ENCODE data around the gene CCDC24. TPM values are rescaled to one million over a fixed set of nuclear protein-coding genes. Genes with fewer than 3 reads are reported as not detected.

Gene CCDC24
- total and polyA plus RNA-seq, 2 of the 13 experiments (the other 11 are each of a cell fraction or from before 2014, with no cell fraction given), result 1.4 to 2.9 TPM

GRCh38 chr1:43980255-43981134 is 10.9 kb upstream of the CCDC24 start:
- peak; percentile 86 for FAIRE-seq
- CTCF ChIA-PET (ENCODE audit: low intra/inter-chr PET ratio, low total read pairs), result no interaction called here
- H3K4me2 ChIP-seq (ENCODE audit: low read depth, low read length), result peak overlapping the region; percentile 91
- ATAC-seq, result no peak
- intact Hi-C loops (cut with micrococcal nuclease; ENCODE audit: unreplicated experiment), result no loop called here
- in situ Hi-C loops (cut with HindIII; ENCODE audit: extremely low pct_ligation_motif_present, low pct_unique_long_range_greater_than_20kb), result no loop called here
- no peaks in the 10 kb centered on the region for H3K9me3 ChIP-seq (ENCODE audit: low read length)
- DNase-seq (ENCODE audit: low spot score), result no peak
- no peak overlapping the region for H2AFZ ChIP-seq (ENCODE audit: low read length)
- BruUV-seq (replicated peaks), result no TSS peak
- H3K36me3 ChIP-seq (replicated peaks in 1 of 2; ENCODE audit: control insufficient read depth in 1 of 2, insufficient read depth in 2 of 2, low read length in 2 of 2), result peaks cover 17 to 42% of the 10 kb centered on the region in 2 experiments
- peak overlapping the region; percentile 83 for H3K27ac ChIP-seq (ENCODE audit: extremely low read length, insufficient read depth, low read length)
- 46% methylated on average over 6 of the region's 13 CpGs for WGBS (ENCODE audit: low lambda C conversion rate)
- peaks cover 4% of the 10 kb centered on the region; the same call in 1 of the 2 replicates for H4K20me1 ChIP-seq (ENCODE audit: insufficient read depth, low read length)
- peaks cover 73% of the 10 kb centered on the region for H3K4me1 ChIP-seq (ENCODE audit: insufficient read depth, low read length)
- H3K27me3 ChIP-seq (ENCODE audit: control insufficient read depth in 1 of 2, insufficient read depth in 2 of 2, low read length in 2 of 2), result no peaks in the 10 kb centered on the region
- H3K4me3 ChIP-seq (replicated peaks in 1 of 3; ENCODE audit: insufficient read depth in 1 of 3, low read depth in 2 of 3, low read length in 3 of 3), result peak overlapping the region; percentile 62 to 87 (median 84)
- POLR2A ChIA-PET, result interaction anchor here (0.5 to 1.3 kb wide), 4 partner anchors 9 to 325 kb away, joined by 3 to 8 read pairs (median 3); partner anchors contain the start of gene SLC6A9
- H3K79me2 ChIP-seq (ENCODE audit: insufficient read depth, low read length), result peaks cover 50% of the 10 kb centered on the region
- peak overlapping the region; percentile 76 for H3K9ac ChIP-seq (ENCODE audit: insufficient read depth, low read depth, low read length)
- no peak for TF ChIP-seq HMG20B (CRISPR knock-in tag; conservative IDR thresholded peaks at IDR 0.05)
- TF ChIP-seq ZMYM4 (CRISPR knock-in tag; IDR thresholded peaks at IDR 0.05), result no peak
- TF ChIP-seq DDIT3 (CRISPR knock-in tag; IDR thresholded peaks at IDR 0.05), result no peak
- no peak for TF ChIP-seq ETV6 (CRISPR knock-in tag; conservative IDR thresholded peaks at IDR 0.05)
- no peak for TF ChIP-seq ZNF225 (CRISPR knock-in tag; IDR thresholded peaks at IDR 0.05)
- 0 out of 2 replicates have a peak, but pooled peaks have one; percentile 42 for TF ChIP-seq JUN (CRISPR knock-in tag; IDR thresholded peaks at IDR 0.05)
- TF ChIP-seq ZNF276 (CRISPR knock-in tag; IDR thresholded peaks at IDR 0.05; ENCODE audit: low read depth), result peak; percentile 37; the same call in 1 of the 2 replicates
- TF ChIP-seq ZNF124 (CRISPR knock-in tag; IDR thresholded peaks at IDR 0.05), result no peak
- TF ChIP-seq PHF5A (CRISPR knock-in tag; IDR thresholded peaks at IDR 0.05; ENCODE audit: low read depth, unreplicated experiment), result no peak
- TF ChIP-seq ZNF569 (CRISPR knock-in tag; IDR thresholded peaks at IDR 0.05; ENCODE audit: borderline replicate concordance), result no peak
- peak; percentile 31; the same call in 1 of the 2 replicates for TF ChIP-seq ZNF230 (CRISPR knock-in tag; IDR thresholded peaks at IDR 0.05)
- TF ChIP-seq ZNF263 (CRISPR knock-in tag; IDR thresholded peaks at IDR 0.05), result no peak
- no peak for TF ChIP-seq MAFF (IDR thresholded peaks at IDR 0.05; ENCODE audit: low read depth, low read length)
- no peak for TF ChIP-seq EP300 (IDR thresholded peaks at IDR 0.05; ENCODE audit: low read depth in 2 of 2, low read length in 2 of 2)
- TF ChIP-seq EP300 (CRISPR knock-in tag; IDR thresholded peaks at IDR 0.05; ENCODE audit: borderline replicate concordance), result no peak
- TF ChIP-seq AFF4 (CRISPR knock-in tag; IDR thresholded peaks at IDR 0.05), result no peak
- no peak for TF ChIP-seq ZNF883 (CRISPR knock-in tag; IDR thresholded peaks at IDR 0.05; ENCODE audit: not compliant biosample characterization)
- TF ChIP-seq ZNF33B (CRISPR knock-in tag; IDR thresholded peaks at IDR 0.05), result no peak
- TF ChIP-seq ZEB1 (IDR thresholded peaks at IDR 0.05; ENCODE audit: insufficient replicate concordance, low read depth), result no peak

All from HepG2 (cell line).